ENCODE measurements around the gene PSME2. TPM values are rescaled to one million over a fixed set of nuclear protein-coding genes. Genes with fewer than 3 reads are reported as not detected.

PSME2 gene
- total RNA-seq, 1 donor from 2014 or later = 58.5 TPM

- Histone ChIP-seq H3K9me3 (ENCODE audit: control insufficient read depth in 3 of 3, low read length in 3 of 3) (no peaks in the 10 kb centered on the region), H3K27ac (ENCODE audit: low read depth, low read length) (peak within 1 kb of the TSS; percentile 90), H3K27me3 (ENCODE audit: control insufficient read depth in 3 of 3, insufficient read depth in 3 of 3, low read length in 3 of 3) (no peaks in the 10 kb centered on the region), H3K4me1 (ENCODE audit: control insufficient read depth in 3 of 3, insufficient read depth in 3 of 3, low read length in 3 of 3) (peaks cover 31 to 52% (median 31%) of the 10 kb centered on the region in 3 donors), H3K4me3 (ENCODE audit: low read length in 3 of 3) (peak within 1 kb of the TSS; percentile 90 to 97 (median 94)), H3K9ac (ENCODE audit: low read depth in 1 of 3, low read length in 3 of 3) (peak within 1 kb of the TSS; percentile 90 to 96 (median 91)), H3K36me3 (ENCODE audit: control insufficient read depth in 3 of 3, insufficient read depth in 3 of 3, low read length in 3 of 3) (peaks cover 33 to 48% (median 36%) of the 10 kb centered on the region in 3 donors)
Observed at GRCh38 chr14:24146978-24147760, 759 bp upstream of the PSME2 start, which contains the start of gene RNF31. TSS of gene RNF31 (plus strand) at chr14:24147498. CDS start at chr14:24147699, 201 bp downstream.

GRCh38 chr14:24145690-24146452 is 539 bp downstream of the PSME2 start:
- H3K4me3 ChIP-seq (ENCODE audit: low read length in 3 of 3) = peak overlapping the region; percentile 85 to 97 (median 94)
- no peaks in the 10 kb centered on the region for H3K9me3 ChIP-seq (ENCODE audit: control insufficient read depth in 3 of 3, low read length in 3 of 3)
- H3K27me3 ChIP-seq (ENCODE audit: control insufficient read depth in 3 of 3, insufficient read depth in 3 of 3, low read length in 3 of 3) = no peaks in the 10 kb centered on the region
- H3K36me3 ChIP-seq (ENCODE audit: control insufficient read depth in 3 of 3, insufficient read depth in 3 of 3, low read length in 3 of 3) = peaks cover 20 to 35% (median 24%) of the 10 kb centered on the region in 3 donors
- H3K27ac ChIP-seq (ENCODE audit: low read depth, low read length) = peak overlapping the region; percentile 90
- peaks cover 34 to 61% (median 36%) of the 10 kb centered on the region in 3 donors for H3K4me1 ChIP-seq (ENCODE audit: control insufficient read depth in 3 of 3, insufficient read depth in 3 of 3, low read length in 3 of 3)
- peak overlapping the region; percentile 81 to 96 (median 91) for H3K9ac ChIP-seq (ENCODE audit: low read depth in 1 of 3, low read length in 3 of 3)

GRCh38 chr14:24145219-24145618 is 1.2 kb downstream of the PSME2 start:
- peak overlapping the region in 2 of 3 donors; percentile 81 to 96 for H3K9ac ChIP-seq (ENCODE audit: low read depth in 1 of 3, low read length in 3 of 3)
- H3K27ac ChIP-seq (ENCODE audit: low read depth, low read length) = peak overlapping the region; percentile 90
- H3K4me3 ChIP-seq (ENCODE audit: low read length in 3 of 3) = peak overlapping the region in 1 of 3 donors; percentile 4

GRCh38 chr14:24144451-24144850 is 2.0 kb downstream of the PSME2 start:
- no peak overlapping the region for H3K4me3 ChIP-seq (ENCODE audit: low read length in 3 of 3)
- H3K27ac ChIP-seq (ENCODE audit: low read depth, low read length) = no peak overlapping the region
- no peak overlapping the region for H3K9ac ChIP-seq (ENCODE audit: low read depth in 1 of 3, low read length in 3 of 3)
- peaks cover 9 to 23% (median 12%) of the 10 kb centered on the region in 3 donors for H3K36me3 ChIP-seq (ENCODE audit: control insufficient read depth in 3 of 3, insufficient read depth in 3 of 3, low read length in 3 of 3)
- no peaks in the 10 kb centered on the region for H3K27me3 ChIP-seq (ENCODE audit: control insufficient read depth in 3 of 3, insufficient read depth in 3 of 3, low read length in 3 of 3)
- no peaks in the 10 kb centered on the region for H3K9me3 ChIP-seq (ENCODE audit: control insufficient read depth in 3 of 3, low read length in 3 of 3)
- H3K4me1 ChIP-seq (ENCODE audit: control insufficient read depth in 3 of 3, insufficient read depth in 3 of 3, low read length in 3 of 3) = peaks cover 39 to 68% (median 45%) of the 10 kb centered on the region in 3 donors

More at GRCh38 chr14:24145219-24145618, 1.2 kb downstream of the PSME2 start:
- H3K4me1 ChIP-seq (ENCODE audit: control insufficient read depth in 3 of 3, insufficient read depth in 3 of 3, low read length in 3 of 3) = peaks cover 34 to 67% (median 41%) of the 10 kb centered on the region in 3 donors
- H3K9me3 ChIP-seq (ENCODE audit: control insufficient read depth in 3 of 3, low read length in 3 of 3) = no peaks in the 10 kb centered on the region
- H3K27me3 ChIP-seq (ENCODE audit: control insufficient read depth in 3 of 3, insufficient read depth in 3 of 3, low read length in 3 of 3) = no peaks in the 10 kb centered on the region
- peaks cover 14 to 28% (median 17%) of the 10 kb centered on the region in 3 donors for H3K36me3 ChIP-seq (ENCODE audit: control insufficient read depth in 3 of 3, insufficient read depth in 3 of 3, low read length in 3 of 3)

- Histone ChIP-seq H3K27me3 (ENCODE audit: control insufficient read depth in 3 of 3, insufficient read depth in 3 of 3, low read length in 3 of 3) (no peaks in the 10 kb centered on the region), H3K9ac (ENCODE audit: low read depth in 1 of 3, low read length in 3 of 3) (no peak overlapping the region), H3K4me1 (ENCODE audit: control insufficient read depth in 3 of 3, insufficient read depth in 3 of 3, low read length in 3 of 3) (peaks cover 46 to 70% (median 49%) of the 10 kb centered on the region in 3 donors), H3K9me3 (ENCODE audit: control insufficient read depth in 3 of 3, low read length in 3 of 3) (no peaks in the 10 kb centered on the region), H3K4me3 (ENCODE audit: low read length in 3 of 3) (no peak overlapping the region), H3K27ac (ENCODE audit: low read depth, low read length) (no peak overlapping the region), H3K36me3 (ENCODE audit: control insufficient read depth in 3 of 3, insufficient read depth in 3 of 3, low read length in 3 of 3) (peaks cover 16 to 24% (median 19%) of the 10 kb centered on the region in 3 donors)
Observed at GRCh38 chr14:24143511-24143910, 2.9 kb downstream of the PSME2 start.

GRCh38 chr14:24141097-24141880 is 5.1 kb downstream of the PSME2 start, which contains the start of gene EMC9:
TSS of gene EMC9 (minus strand) at chr14:24141591. CDS start at chr14:24141304, 287 bp downstream.
- Histone ChIP-seq H3K27me3 (ENCODE audit: control insufficient read depth in 3 of 3, insufficient read depth in 3 of 3, low read length in 3 of 3) (no peaks in the 10 kb centered on the region), H3K9me3 (ENCODE audit: control insufficient read depth in 3 of 3, low read length in 3 of 3) (no peaks in the 10 kb centered on the region), H3K4me3 (ENCODE audit: low read length in 3 of 3) (peak within 1 kb of the TSS; percentile 85 to 97 (median 93)), H3K27ac (ENCODE audit: low read depth, low read length) (peak within 1 kb of the TSS; percentile 86), H3K9ac (ENCODE audit: low read depth in 1 of 3, low read length in 3 of 3) (peak within 1 kb of the TSS; percentile 85 to 95 (median 93)), H3K4me1 (ENCODE audit: control insufficient read depth in 3 of 3, insufficient read depth in 3 of 3, low read length in 3 of 3) (peaks cover 57 to 82% (median 58%) of the 10 kb centered on the region in 3 donors), H3K36me3 (ENCODE audit: control insufficient read depth in 3 of 3, insufficient read depth in 3 of 3, low read length in 3 of 3) (peaks cover 28 to 35% (median 32%) of the 10 kb centered on the region in 3 donors)

GRCh38 chr14:24139272-24139934 is 7.0 kb downstream of the PSME2 start:
- H3K27ac ChIP-seq (ENCODE audit: low read depth, low read length) = peak overlapping the region; percentile 1
- H3K4me1 ChIP-seq (ENCODE audit: control insufficient read depth in 3 of 3, insufficient read depth in 3 of 3, low read length in 3 of 3) = peaks cover 50 to 76% (median 54%) of the 10 kb centered on the region in 3 donors
- no peaks in the 10 kb centered on the region for H3K9me3 ChIP-seq (ENCODE audit: control insufficient read depth in 3 of 3, low read length in 3 of 3)
- H3K9ac ChIP-seq (ENCODE audit: low read depth in 1 of 3, low read length in 3 of 3) = peak overlapping the region in 1 of 3 donors; percentile 33
- peaks cover 26 to 35% (median 28%) of the 10 kb centered on the region in 3 donors for H3K36me3 ChIP-seq (ENCODE audit: control insufficient read depth in 3 of 3, insufficient read depth in 3 of 3, low read length in 3 of 3)
- H3K27me3 ChIP-seq (ENCODE audit: control insufficient read depth in 3 of 3, insufficient read depth in 3 of 3, low read length in 3 of 3) = no peaks in the 10 kb centered on the region
- H3K4me3 ChIP-seq (ENCODE audit: low read length in 3 of 3) = peak overlapping the region; percentile 58 to 85 (median 64)

GRCh38 chr14:24138396-24139271 is 7.8 kb downstream of the PSME2 start:
- Histone ChIP-seq H3K36me3 (ENCODE audit: control insufficient read depth in 3 of 3, insufficient read depth in 3 of 3, low read length in 3 of 3) (peaks cover 23 to 30% (median 26%) of the 10 kb centered on the region in 3 donors), H3K4me3 (ENCODE audit: low read length in 3 of 3) (no peak overlapping the region), H3K4me1 (ENCODE audit: control insufficient read depth in 3 of 3, insufficient read depth in 3 of 3, low read length in 3 of 3) (peaks cover 45 to 70% (median 54%) of the 10 kb centered on the region in 3 donors), H3K27me3 (ENCODE audit: control insufficient read depth in 3 of 3, insufficient read depth in 3 of 3, low read length in 3 of 3) (no peaks in the 10 kb centered on the region), H3K9me3 (ENCODE audit: control insufficient read depth in 3 of 3, low read length in 3 of 3) (no peaks in the 10 kb centered on the region), H3K27ac (ENCODE audit: low read depth, low read length) (peak overlapping the region; percentile 1), H3K9ac (ENCODE audit: low read depth in 1 of 3, low read length in 3 of 3) (peak overlapping the region in 2 of 3 donors; percentile 14 to 45)

Data from skeletal muscle tissue (tissue), 4 donors.